TTC549 (cell line): ENCODE results near the gene TBCD.

Experiments used
- FAIRE-seq: peaks from 2 replicates; lab custom pipeline; 2012; peaks lifted over from hg19 to GRCh38; lab: Jason Lieb, UNC

The TBCD gene

DNA sequence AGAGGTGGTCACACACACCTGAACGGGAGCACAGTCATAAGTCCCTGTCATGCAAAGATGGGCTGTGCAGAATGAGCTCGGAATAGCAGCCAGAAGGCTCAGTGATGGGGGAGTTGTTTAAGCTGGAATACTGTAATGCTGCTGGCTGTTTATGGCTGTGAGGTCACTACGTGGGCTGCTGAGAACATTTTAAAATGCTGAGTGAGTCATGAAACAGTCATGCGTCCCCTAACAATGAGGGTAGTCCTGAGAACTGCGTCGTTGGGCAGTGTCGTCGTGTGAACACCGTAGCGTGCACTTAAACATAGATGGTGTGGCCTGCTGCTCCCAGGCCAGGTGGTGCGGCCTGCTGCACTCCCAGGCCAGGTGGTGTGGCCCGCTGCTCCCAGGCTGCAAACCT, 39.7 kb downstream of the TBCD start:
- no peak for FAIRE-seq

DNA sequence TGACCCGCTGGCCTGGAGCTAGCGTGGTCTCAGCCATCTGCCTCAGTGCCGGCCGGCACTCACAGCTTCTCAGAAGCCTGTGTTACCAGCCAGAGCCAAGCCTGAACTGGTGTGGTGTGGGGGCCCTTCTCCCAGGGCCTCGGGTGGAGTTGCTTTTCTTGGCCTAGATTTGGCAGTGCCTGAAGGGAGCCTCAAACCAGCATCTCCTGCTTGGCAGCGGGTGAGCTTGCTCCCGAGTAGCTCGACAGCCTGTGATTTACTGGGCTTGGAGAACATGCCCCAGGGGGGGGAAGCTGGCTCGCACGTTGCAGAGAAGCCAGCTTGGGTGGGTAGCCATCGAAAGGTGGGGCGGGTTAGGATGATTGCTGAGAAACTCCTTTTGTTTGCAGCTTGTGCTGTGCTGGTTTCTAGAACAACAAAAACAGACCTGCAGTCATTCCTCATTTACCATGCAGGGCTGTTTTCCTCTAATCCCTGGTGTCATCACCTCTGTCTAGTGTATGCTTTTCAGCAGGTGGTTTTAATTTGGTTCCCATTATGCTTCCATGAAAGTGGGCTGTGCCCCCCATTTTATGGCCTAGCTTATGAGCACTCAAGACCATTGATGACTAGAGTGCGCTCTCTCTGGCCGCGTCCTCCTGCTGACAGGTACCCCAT, 42.2 kb downstream of the TBCD start:
- no peak for FAIRE-seq

DNA sequence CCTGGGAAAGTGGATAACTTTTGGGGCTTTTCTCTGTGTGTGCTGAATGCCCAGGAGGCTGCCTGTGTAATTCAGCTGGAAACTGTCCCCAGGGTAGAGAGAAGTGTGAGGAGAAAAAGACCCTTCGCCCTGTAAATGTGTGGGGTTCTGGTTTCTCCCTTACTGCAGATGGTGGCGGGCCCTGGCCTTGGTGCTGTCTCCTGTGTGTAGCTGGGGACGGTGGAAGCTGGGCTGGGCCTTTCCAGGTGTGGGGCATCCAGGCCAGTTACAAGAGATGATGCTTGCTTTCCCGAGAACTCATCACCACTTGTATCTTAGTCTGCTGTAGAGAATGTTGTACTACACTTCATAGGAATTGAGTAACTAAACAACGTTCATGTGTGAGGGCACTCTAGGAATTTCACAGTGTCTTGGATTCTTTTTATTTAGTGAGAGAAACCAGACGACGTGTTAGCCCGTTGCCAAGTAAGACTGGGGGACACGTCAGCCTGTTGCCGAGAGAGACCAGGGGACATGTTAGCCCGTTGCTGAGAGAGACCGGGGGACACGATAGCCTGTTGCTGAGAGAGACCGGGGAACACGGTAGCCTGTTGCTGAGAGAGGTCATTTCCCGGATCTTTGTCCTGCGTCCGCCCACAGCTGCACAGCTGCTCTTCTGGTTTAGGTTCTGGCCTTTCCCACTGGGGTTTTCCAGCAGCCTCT, 43.1 kb downstream of the TBCD start:
- no peak for FAIRE-seq

DNA sequence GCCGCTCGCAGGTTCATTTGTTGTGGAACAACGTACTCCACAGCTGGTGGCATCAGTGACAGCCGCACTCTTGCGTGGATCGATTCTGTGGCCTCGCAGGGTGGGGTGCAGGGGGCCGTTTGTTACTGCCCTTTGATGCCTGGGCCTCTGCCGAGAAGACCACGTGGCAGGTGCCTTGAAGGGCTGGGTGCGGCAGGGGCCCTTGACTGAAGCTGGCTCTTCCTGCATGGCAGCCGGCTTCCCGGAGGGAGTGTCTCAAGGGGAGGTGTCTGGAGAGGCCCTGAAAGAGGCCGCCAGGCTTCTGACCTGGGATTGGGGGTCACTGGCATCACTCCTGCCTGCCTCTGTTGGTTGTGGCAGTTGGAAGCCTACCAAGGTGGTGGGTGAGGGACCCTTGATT, 43.8 kb downstream of the TBCD start:
- no peak for FAIRE-seq

DNA sequence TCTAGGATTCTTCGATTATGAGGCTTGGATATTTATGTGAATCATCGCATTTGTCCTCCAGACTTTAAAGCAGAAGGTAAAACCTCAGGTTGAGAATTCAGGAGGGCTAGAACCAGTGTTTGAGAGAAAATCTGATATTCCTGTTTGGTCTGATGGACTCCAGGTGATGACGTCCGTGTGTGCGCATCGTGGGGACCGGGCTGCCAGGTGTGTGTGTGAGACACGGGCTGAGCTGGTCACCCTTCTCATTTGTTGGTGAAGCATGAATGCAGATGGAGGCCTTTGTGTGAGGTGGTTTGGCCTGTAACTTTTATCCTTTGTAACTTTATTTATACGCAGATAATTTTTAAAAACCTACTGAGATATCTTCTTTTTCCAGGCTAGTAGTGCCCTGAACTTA, 45.2 kb downstream of the TBCD start:
- FAIRE-seq: no peak

DNA sequence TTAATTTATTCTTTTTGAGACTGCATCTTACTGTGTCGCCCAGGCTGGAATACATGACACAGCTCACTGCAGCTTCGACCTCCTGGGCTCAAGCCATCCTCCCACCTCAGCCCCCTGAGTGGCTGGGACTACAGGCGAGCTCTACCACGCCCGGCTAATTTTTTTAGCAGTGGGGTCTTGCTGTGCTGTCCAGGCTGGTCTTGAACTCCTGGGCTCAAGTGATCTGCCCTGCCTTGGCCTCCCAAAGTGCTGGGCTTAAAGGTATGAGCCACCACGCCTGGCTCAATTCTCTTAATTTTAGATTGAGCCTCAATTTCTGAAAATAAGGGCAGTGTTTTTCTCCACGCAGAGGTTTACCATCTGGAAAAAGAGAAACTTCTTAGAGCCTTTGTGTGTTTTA, 46.9 kb downstream of the TBCD start:
- FAIRE-seq: no peak

DNA sequence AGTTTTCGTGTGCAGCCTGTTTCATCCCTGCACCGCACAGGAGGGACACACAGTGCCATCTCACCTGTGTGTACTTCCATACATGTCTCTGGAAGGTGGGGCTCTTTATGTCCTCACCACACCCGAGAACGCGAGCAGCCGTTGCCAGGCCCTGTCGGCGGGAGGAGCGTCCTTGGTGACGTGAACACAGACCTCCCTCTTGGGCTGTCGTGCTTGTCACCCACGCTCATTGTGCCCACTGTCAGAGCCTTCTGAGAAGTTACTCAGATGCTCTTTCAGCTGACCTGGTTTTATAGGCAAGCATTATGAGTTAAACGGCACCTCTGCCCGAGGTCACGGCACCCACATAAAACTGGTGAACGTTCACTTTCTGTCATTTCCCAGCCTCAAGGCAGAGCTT, 47.7 kb downstream of the TBCD start:
- FAIRE-seq: no peak

DNA sequence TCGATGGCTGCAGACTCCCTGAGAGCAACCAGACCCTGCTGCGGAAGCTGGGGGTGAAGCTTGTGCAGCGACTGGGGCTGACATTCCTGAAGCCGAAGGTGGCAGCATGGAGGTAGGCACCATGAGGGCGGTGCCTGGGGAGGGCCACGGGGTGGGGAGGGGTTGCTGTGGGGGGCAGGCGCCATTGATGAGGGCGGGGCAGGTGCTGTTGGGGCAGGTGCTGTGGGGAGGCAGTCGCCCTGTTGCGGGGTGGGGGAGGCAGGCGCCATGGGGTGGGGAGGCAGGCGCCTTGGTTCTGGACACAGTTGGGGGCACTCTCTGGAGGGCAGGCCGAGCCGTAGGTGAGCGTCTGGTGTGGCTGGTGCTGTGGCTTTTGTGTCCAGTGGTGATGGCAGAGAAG, 49.0 kb downstream of the TBCD start:
- no peak for FAIRE-seq

DNA sequence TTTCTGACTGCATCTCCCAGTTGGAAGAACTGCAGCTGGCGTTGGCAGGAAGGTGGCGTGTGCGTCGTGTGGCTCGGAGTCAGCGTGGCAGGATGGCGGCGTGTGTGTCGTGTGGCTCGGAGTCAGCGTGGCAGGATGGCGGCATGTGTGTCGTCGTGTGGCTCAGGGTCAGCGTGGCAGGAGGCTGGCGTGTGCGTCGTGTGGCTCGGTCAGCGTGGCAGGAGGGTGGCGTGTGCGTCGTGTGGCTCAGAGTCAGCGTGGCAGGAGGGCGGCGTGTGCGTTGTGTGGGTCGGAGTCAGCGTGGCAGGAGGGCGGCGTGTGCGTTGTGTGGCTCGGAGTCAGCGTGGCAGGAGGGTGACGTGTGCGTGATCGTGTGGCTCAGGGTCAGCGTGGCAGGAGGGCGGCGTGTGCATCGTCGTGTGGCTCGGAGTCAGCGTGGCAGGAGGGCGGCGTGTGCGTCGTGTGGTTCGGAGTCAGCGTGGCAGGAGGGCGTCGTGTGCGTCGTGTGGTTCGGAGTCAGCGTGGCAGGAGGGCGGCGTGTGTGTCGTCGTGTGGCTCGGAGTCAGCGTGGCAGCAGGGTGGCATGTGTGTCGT, 49.6 kb downstream of the TBCD start:
- no peak for FAIRE-seq

DNA sequence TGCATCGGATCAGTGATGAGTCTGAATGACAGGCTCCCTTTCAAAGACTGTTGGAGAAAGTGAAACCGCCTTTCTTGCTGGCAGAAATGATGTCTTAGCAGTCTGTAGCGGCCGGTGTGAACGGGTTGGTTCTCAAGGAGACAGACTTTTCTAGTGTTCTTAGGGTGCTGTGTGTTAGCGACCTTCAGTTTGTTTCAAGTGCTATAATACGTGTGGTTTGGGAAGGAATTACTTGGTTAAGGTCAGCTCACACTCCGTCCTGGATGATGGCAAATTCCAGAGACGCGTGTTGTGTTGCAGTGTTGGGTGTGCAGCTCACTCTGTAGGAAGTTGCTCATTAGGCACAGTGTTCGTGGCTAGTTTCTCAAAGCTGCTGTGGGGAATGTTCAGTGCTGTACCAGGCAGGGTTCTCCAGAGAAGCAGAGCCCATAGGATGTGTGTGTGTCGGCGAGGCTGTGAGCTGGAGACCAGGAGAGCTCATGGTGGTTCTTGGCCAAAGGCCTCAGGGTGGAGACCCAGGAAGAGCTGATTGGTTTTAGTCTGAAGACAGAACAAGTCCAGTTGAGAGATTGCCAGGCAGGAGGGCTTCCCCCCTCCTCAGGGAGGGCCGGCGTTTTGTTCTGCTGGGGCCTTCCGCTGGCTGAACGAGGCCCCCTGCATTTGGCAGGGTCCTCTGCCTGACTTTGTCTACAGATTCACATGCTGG, 50.4 kb downstream of the TBCD start:
- FAIRE-seq: no peak

DNA sequence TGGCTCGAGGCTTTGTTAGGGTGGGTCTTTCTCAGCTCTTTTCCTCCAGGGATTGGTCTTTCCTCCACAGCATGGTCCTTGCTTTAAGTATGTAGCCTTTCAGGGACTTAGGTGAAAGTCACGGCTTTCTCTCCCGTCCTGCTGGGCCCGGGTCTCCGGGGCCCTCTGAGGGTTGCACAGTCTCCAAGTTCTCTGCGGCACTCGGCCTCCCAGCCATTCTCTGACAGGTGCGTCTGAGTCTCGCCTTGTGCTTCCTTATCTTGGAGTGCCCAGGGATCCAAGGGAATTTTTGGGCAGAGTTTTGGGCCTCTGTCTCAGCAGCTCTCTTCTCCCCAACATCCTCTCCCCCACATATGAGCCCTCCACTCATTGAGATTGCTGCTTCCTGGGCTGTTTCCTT, 51.3 kb downstream of the TBCD start:
- FAIRE-seq: no peak

DNA sequence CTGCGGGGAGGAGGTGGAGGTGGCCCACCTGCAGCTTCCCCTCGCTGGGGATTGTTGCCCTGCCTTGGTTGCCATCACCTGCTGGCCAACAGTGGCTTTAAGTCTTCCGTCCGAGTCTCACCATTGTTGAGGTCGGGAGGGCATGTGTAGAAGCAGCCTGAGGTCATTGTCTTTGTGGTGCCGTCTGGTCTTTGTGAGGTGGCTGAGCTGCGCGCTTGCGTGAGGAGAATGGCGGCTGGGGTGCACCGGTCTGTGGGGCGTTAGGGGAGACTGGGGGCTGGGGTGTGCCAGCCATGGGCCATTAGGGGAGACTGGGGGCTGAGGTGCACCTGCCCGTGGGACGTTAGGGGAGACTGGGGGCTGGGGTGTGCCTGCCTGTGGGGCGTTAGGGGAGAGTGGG, 51.7 kb downstream of the TBCD start:
- no peak for FAIRE-seq

DNA sequence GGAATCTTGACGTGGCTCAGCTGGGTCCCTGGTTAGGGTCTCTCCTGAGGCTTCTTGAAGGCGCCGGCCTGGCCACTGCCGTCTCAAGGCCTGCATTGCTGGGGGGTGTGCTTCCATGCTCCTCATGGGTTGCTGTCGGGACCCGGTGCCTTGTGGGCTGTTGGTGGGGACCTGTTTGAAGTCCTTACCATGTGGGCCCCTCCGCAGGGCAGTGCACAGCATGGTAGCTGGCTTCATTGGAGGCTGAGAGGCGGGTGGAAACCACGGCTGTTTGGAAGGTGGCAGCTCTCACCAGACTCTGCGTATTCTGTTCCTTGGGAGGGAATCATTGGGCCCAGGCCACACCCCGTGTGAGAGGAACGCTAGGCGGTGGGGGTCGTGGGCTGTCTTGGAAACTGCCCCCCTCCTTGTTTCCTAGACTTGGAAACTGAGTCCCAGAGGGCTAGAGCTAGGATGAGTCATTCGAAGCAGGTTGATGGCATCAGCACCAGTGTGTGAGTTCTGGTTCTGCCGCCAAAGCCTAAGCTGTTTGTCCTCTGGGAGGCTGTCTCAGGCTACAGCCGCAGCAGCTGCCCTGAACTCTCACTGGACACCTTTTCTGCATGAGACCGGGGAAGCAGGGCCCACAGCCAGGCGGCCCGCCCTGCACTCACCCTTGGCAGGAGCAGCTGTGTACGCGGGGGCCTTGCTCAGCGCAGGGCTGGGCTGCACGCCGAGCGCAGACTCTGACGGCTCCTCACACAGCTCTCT, 52.8 kb downstream of the TBCD start:
- no peak for FAIRE-seq

DNA sequence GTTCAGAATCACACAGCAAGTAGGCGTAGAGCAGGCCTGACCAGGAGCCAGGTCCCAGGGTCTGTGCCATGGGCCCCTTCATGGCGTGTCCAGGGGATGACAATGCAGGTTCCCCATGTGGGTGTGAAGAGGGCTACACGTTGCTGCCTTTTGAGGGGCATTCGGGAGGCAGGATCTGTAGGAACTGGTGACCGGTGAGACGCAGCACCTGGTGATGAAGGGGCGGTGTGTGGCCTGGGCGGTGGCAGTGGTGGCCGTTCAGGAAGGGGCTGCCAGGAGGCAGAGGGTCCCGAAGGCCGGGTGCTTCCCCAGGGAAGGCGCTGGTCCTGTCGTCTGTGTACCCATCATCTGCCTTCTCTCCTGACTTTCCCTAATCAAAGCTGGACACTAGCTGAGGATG, 53.4 kb downstream of the TBCD start:
- no peak for FAIRE-seq

DNA sequence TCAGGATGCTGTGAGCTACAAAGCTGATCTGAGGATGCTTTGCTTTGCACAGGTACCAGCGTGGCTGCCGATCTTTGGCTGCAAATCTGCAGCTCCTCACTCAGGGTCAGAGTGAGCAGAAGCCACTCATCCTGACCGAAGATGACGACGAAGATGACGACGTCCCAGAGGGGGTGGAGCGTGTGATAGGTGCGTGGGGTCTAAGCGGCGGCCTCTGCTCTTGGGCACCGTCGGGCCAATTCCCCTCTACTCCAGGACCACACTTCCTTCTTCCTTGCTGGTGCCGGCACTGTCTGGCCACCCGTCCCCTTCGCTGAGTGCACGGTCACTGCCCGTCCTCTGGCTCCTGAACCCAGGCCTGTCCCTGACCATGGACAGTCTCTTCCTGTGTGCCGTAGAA, 54.0 kb downstream of the TBCD start:
- FAIRE-seq: no peak

DNA sequence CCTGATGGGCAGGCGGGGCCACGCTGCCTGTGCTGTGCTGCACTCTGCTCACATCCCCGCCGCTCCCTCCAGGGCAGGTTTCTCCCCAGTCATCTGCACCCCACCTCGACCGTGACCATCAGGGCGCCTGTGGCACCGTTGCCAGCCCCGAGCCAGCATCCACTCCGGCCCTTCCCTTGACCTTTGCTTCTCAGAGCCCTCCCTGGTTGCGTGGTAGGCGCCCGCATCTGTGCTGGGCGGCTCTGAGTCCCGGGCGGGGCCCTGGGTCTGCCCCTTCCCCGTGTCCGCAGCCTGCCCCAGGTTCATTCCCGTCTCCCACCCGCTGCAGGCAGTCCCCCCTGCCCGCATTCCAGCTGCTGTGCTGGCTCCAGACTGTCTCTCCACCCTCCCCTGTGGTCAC, 54.8 kb downstream of the TBCD start:
- FAIRE-seq: no peak

DNA sequence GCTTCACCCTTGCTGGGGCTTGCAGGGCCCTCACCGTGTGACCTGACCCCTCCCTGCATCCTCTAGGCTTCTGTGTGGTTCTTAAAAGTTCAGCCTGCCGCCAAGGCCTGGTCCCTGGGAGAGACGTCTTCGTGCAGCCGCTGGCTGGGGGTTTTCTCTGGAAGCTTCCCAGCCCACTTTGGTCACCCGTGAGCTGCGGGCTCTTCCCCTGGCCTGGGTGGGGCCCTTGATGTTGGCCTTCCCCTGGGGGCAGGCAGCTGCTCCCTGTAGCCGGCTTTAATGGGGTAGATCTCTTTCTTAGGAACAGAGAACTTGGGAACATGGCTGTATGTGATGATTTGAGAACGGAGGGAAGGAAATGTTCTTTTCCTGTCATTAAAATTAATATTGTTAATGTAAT, 55.2 kb downstream of the TBCD start:
- no peak for FAIRE-seq

DNA sequence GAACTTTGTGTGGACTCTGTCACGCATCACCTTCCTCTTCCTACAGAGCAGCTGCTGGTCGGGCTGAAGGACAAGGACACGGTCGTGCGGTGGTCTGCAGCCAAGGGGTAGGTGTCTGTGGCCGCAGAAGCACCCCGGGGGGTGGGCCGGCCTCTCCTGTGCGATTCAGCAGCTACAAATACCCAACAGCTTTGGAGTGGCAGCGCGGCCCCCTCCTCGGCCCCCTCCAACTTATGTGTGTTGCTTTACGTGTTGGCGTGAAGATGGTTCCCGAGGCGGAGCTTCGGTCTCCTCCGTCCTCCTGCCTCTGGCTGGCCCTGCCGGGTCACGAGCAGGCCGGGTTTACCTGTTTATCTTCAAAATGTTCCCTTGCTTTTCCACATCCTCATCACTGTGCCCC, 55.7 kb downstream of the TBCD start:
- FAIRE-seq: no peak

DNA sequence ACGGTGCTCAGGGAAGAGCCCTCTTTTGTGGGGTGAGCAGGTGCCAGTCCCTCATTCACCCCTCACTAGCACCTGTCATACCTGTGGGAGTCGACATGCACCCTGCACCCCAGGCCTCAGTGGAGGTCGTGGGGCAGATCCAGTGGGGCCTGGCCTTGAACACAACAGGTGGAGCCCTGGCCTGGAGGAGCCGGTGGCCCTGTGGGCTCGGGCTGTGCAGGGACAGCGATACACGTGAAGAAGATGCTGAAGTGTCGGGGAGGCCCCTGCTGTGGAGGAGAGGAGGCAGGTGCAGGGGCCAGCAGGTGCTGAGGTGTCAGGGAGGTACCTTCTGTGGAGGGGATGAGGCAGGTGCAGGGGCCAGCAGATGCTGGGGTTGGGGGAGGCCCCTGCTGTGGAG, 56.1 kb downstream of the TBCD start:
- no peak for FAIRE-seq

DNA sequence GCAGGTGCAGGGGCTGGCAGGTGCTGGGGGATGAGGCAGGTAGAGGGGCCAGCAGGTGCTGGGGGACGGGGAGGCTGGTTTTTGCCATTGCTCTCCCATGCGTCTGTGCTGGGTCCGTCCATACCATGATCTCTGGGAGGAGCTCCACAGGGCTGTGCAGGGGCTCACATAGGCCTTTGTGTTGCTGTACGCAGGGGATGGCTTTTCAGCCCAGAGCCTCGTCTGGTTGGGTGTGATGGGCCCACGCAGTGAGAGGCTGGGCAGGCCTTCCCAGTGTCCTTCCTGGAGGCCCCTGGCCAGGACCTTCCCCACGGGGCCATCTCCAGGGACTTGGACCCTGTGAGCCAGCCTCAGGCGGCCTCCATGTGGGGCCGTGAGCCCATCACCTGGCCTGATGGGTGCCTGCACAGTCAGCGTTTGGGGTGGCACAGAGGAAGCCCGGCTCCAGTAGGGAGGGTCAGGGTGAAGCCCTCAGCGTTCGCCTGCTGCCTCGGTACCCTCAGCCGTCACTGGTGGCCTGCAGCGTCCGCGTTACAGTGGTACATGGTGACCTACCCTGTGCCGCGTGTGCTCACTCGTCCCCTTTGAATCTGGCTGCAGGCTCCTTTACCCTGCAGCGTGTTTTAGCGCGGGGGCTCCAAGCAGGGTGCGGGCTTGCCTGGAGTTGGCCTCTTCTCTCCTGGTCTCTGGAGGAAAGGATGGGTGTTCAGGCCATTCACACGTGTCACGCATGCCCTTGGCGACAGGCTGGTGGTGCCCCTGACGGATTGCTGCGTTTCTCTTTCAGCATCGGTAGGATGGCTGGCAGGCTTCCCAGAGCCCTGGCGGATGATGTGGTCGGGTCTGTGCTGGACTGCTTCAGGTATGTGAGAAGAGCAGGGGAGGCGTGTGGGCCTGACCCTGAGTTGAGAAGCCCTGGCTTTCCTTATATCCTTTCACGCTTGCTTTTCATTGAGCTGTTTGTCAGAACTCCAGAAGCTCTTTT, 57.3 kb downstream of the TBCD start:
- no peak for FAIRE-seq

DNA sequence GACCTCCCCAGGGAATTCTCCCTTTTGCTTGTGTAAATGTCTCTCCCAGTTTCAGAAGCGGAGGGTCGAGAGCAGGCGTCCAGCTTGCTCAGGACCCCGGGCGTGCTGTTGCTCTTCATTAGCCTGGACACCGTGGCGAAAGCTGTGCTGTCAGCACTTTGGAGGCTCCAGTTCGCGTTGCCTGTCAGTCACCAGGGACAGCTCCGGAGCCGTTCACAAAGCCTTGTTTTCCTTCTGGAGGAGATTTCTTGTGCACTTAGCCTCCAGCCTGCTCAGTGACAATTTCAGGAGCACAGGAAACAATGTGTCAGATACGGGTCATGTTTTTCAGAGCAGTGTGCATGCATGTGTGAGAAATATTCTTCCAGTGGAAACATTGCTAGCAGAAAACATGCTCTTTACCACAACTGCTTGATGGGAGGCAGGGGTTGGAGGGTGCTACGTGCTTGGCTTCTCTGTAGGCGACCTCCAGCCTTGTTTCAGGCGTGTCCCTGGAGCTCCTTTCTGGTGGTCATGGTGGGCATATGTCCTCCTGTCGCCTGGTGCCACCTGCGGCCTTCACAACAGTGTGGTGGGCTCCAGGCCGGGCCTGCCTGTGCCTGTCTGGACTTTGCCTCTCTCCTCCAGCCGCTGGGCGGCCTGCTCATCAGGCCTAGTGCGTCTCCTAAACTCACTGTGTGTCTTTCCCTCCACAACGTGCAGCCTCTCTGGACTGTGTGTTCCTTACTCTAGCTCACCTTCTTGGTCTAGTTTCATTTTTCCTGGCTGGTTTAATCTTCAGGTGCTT, 59.0 kb downstream of the TBCD start:
- FAIRE-seq: no peak
